ENCODE measurements around the gene FZR1.

DNA sequence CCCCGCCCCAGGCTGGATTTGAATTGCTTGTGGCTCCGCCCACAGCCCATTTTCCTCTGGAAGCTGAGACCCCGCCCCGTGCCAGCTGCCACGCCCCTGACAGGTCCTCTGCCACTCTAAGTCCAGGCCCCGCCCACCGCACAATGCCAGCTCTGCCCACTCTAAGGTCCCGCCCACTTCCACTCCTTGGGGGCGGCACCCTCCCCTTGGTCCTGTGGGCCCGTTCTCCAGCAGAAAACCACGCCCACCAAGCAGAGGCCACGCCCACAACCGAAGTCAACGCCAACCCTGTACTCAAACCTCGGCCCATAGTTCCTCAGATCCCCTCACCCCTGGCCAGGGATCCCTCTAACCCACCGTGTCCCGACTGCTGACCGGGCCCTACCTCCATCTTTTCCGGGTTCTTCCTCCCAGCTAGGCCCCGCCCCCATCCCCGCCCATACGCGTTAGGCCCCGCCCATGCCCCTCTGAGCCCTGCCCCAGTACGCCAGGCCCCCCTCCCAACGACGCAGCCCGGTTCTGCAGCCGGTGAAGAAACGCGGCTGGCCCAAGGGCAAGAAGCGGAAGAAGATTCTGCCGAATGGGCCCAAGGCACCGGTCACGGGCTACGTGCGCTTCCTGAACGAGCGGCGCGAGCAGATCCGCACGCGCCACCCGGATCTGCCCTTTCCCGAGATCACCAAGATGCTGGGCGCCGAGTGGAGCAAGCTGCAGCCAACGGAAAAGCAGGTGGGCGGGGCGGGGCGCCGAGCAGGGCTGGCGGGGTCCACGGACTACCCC lies 67.9 kb downstream of the FZR1 start:
- TF ChIP-seq, protein P1, sequence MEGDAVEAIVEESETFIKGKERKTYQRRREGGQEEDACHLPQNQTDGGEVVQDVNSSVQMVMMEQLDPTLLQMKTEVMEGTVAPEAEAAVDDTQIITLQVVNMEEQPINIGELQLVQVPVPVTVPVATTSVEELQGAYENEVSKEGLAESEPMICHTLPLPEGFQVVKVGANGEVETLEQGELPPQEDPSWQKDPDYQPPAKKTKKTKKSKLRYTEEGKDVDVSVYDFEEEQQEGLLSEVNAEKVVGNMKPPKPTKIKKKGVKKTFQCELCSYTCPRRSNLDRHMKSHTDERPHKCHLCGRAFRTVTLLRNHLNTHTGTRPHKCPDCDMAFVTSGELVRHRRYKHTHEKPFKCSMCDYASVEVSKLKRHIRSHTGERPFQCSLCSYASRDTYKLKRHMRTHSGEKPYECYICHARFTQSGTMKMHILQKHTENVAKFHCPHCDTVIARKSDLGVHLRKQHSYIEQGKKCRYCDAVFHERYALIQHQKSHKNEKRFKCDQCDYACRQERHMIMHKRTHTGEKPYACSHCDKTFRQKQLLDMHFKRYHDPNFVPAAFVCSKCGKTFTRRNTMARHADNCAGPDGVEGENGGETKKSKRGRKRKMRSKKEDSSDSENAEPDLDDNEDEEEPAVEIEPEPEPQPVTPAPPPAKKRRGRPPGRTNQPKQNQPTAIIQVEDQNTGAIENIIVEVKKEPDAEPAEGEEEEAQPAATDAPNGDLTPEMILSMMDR (conservative IDR thresholded peaks at IDR 0.05), result no peak
- TF ChIP-seq EZH2 (IDR thresholded peaks at IDR 0.05; ENCODE audit: low read depth), result no peak
